HG03103 (cell line): ENCODE results near the gene CTNNA2.
"Not testable (repeated sequence)": the region's sequence is repeated elsewhere in the genome, so short reads cannot be mapped to it uniquely, and the experiment has no call there.

ENCODE experiments used
- ATAC-seq: cut with Tn5 transposase; IDR thresholded peaks from one replicate; pipeline ENCODE4 v1.9.1; 2021; ENCODE audit warnings: low read depth; ENCODE audit not compliant: unreplicated experiment

Gene CTNNA2

GRCh38 chr2:80061881-80062280 lies 549.0 kb downstream of the CTNNA2 start:
- no peak for ATAC-seq

DNA sequence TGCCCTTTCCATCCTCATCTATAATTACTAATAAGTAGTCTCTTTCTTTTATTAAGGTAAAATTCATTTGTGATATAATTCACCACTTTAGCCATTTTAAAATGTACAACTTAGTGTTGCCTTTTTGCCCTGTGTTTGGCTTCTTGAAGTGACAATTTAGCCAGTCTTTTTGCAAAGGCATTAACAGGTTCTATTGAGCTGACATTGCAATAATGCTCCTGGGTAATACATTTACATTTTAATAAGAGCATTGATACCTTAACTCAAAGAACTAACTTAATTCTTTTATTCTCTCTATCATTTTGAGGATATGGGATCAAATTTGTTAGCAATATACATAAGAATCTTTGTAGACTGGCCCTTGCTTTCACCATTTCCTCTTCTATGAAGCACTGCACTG lies 549.4 kb downstream of the CTNNA2 start:
- ATAC-seq: no peak

GRCh38 chr2:80068038-80068731 lies 555.3 kb downstream of the CTNNA2 start:
- no peak for ATAC-seq

- no peak for ATAC-seq
These were observed 557.7 kb downstream of the CTNNA2 start for GRCh38 chr2:80070587-80070986.

DNA sequence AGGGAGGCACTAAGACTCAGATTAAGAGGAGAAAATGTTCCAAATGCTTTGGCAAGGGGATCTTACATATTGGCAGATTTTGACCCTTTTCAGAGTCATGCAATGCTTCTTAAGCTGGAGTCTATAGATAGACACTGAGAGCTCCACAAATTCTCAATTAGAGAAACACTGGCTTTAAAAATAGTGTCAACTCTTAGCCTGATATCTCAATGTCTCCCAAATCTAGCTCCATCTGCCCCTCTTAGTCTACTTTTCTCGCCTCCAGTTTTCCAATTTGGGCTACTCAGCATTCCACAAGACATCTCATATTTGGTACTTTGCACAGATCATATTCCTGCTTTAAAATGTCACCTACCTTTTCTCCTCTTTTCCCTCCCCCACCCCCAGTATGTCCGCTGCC lies 559.1 kb downstream of the CTNNA2 start:
- no peak for ATAC-seq

DNA sequence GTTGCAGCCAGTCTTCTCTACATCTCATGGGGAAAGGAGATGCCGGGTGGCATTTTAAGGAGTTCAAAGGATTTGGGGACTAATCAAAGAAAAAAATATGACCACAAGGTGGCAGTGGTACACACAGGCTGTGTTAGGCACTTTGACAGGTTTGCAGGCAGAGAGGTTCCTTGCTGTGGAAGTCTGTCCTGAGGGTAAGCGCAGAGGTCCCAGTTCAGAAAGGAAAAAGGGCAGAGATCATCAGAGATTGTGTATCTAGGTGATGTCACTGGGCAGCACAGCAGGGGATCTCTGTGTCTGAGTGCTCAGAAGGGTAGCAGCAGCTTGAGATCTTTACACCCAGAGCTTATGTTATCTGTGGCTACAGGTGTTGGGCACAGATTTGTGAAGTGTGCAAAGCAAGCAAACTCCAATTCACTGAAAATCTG lies 560.3 kb downstream of the CTNNA2 start:
- peak; percentile 55 for ATAC-seq

GRCh38 chr2:80074321-80075070 lies 561.6 kb downstream of the CTNNA2 start:
- ATAC-seq: no peak

DNA sequence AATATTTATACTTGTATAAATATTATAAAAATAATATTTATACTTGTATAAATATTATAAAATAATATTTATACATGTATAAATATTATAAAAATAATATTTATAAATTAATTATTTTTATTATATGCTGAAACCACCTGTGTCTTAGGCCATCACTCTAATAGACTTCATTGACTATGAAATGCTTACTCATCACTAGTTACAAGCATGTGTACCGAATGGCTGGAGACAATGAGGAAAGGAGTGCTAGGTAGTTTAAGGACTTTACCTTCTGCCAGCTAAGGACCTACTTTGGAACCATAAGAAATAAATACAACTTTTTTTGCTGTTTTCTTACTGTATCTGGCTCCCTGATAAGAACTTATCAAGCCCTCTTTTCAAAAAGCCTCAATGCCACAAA lies 562.9 kb downstream of the CTNNA2 start:
- no peak for ATAC-seq

GRCh38 chr2:80078290-80079036 lies 565.6 kb downstream of the CTNNA2 start:
- no peak for ATAC-seq

DNA sequence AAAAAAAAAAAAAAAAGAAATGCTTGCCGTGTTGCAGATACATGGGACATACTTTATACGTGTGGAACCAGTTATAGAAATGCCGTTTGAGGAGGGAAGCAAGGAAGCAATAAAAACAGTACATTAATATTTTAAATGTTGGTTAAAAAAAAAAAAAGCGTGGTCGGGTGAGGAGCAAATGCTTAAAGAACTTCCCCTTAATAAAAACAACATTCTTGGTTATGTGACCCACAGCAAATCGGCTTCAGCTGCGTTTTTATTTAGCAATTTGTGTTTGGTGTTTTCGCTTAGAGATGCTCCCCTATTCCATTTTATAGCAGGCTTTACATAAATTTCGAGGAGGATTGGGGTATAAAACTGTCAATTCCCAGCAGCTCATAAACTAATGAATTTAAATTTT lies 568.1 kb downstream of the CTNNA2 start:
- no peak for ATAC-seq

GRCh38 chr2:80086831-80087230 lies 574.0 kb downstream of the CTNNA2 start:
- no peak for ATAC-seq

DNA sequence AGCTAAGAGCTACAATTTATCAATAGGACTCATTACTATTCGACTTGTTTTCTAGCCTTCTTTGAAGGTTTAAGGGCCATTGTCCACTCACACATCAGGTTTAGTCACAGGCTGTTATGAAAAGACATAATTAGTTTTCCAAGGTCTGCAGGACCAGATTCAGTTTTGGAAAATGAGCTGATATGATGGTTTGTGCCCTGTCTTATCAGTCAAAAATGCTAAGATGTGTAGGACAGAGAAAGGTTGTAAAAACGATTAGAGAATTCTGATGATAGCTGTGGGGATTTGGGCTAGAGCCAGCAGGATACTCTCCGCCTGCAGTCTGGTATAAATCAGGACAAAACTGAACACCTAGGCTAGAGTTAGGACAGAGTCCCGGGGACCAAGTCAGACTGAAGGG lies 578.4 kb downstream of the CTNNA2 start:
- no peak for ATAC-seq

DNA sequence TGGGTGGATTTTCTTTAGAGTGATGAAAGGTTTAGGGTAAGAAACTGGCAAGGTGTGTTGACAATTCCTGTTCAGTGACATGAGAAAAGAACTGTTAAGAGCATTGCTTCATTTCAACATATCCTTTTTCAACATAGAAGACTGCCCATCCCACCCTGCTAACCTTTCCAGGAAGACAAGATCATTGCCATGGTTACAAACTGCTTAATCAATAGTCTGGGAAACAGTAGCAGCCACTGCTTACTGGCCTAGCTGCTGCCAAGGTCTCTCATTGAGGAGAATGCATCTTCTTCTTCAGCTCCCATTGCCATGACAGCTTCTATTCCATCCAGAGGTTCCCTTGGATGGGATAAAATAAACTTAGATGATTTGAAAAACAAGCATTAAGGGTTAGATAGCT lies 579.6 kb downstream of the CTNNA2 start:
- no peak for ATAC-seq

DNA sequence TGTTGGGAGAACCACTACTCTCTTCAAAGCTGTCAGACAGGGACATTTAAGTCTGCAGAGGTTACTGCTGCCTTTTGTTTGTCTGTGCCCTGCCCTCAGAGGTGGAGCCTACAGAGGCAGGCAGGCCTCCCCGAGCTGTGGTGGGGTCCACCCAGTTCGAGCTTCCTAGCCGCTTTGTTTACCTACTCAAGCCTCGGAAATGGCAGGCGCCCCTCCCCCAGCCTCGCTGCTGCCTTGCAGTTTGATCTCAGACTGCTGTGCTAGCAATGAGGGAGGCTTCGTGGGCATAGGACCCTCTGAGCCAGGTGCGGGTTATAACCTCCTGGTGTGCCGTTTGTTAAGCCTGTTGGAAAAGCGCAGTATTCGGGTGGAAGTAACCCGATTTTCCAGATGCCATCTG lies 585.7 kb downstream of the CTNNA2 start:
- not testable (repeated sequence) for ATAC-seq

DNA sequence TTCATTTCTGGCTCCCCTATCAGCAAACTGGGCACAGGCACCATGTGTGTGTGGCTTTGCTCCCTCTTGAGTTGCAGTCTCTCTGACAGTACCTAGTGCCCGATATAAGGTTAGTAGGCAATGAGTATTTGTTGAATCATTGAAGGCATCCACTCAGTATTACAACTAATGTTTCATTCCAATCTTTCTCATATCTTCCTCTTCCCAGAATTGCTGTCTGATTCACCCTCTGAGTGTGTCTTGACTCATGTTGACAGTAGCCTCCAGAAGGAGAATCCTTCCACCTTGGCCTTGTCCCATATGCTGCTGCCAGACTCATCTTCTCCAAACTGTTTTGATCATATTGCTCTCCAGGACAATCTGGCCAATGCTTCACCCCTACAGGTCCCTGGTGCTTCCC lies 589.2 kb downstream of the CTNNA2 start:
- no peak for ATAC-seq

- ATAC-seq: no peak
These were observed 592.3 kb downstream of the CTNNA2 start for GRCh38 chr2:80105015-80105640.

DNA sequence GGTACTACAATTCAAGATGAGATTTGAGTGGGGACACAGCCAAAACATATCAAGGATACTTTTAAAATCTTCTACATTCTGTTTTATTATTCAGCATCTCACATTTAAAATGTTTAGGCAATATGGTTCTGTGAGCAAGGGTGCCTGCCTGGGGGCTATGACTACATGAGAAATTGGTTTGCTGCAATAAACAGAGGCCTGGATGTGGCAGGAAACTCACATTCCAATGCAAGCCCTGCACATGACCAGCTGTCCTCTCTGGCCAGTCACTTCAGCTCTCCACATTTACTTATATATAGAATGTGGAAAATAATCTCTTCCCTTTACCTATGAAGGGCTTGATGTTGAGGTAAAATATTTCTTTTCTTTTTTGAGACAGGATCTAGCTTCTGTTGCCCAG lies 598.3 kb downstream of the CTNNA2 start:
- ATAC-seq: no peak

DNA sequence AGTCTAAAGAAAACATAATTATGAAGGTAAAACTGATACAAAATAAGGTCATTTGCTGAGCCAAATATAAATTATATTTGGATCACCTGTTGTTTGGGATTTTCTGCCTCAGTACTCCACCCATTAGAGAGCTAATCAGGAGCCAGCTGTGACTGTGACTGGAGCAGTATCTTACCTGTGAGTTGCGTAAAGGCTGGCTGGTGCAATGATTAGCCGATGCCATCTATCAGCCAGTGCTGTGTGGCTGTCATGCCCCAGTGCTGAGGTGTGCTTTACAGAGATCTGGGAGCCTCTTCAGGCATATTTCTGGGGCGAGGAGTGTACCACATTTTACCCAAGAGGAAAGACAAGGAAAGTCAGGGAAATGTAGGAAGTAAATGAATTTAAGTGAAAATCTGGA lies 599.9 kb downstream of the CTNNA2 start:
- no peak for ATAC-seq

- ATAC-seq: no peak
These were observed 600.5 kb downstream of the CTNNA2 start for GRCh38 chr2:80113399-80113798.

GRCh38 chr2:80114812-80115211 lies 602.0 kb downstream of the CTNNA2 start:
- no peak for ATAC-seq

DNA sequence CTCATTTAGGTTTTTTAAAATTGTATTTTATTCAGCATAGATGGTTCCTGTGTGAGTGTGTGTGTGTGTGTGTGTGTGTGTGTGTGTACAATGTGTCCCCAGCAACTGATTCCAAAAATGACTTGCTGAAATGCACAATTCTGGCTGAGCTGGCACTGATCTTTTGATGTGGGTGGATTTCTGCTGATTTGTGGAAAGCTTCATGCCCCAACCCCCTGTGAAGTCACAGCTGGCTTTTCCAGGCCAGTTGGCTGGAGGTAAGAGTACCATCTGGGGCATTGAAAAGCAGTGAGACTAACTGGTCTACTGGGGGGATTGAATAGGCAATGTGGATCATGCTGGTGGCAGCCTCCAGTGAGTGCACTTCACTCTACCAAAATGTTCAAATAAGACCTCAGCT lies 604.5 kb downstream of the CTNNA2 start:
- ATAC-seq: no peak
